ENCODE results near the gene DOC2A.

DOC2A gene

DNA sequence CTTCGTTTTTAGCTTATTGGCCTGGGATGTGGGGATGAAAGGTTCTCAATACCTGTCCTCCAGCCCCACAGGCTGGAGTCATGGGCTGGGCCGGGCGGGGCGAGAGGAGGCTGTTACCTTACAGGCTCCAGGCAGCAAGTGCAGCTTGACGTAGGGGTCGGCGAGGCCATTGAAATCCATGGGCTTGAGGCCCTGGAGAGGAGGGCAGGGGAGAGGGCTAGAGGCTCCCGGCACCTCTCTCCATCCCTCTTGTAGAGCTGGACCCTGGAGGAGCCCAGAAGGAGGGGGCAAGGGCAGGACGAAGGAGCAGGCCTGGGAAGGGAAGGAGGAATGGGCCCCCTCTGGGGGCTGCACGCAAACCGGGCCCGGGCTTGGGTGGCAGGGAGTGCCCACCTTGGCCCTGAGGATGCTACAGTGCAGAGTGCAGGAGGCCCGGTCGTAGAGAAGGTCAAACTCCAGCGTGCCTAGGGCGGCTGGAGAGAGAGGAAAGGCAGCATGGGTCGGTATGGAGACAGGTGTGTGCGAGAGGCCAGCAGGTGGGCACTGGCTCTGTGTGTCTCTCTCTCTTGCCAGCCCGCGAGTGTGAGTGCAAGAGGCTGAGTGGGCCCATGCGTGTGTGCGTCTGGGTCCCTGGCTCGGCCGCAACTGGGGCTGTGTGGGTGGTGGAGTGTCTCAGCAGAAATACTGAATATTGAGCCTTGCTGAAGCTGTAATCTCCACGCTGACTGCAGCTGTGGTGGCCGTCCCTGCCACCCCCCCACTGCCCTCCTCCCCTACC lies 1.6 kb downstream of the DOC2A start:
- TF ChIP-seq POLR2A (IDR thresholded peaks at IDR 0.05; ENCODE audit: low read depth, low read length) (no peak), POLR2AphosphoS5 (IDR thresholded peaks at IDR 0.05; ENCODE audit: low read depth, low read length) (no peak), TAF1 (IDR thresholded peaks at IDR 0.05; ENCODE audit: borderline replicate concordance, low read depth, low read length) (no peak)
- FAIRE-seq, result no peak
- DNase-seq (ENCODE audit: insufficient read length), result no peak

DNA sequence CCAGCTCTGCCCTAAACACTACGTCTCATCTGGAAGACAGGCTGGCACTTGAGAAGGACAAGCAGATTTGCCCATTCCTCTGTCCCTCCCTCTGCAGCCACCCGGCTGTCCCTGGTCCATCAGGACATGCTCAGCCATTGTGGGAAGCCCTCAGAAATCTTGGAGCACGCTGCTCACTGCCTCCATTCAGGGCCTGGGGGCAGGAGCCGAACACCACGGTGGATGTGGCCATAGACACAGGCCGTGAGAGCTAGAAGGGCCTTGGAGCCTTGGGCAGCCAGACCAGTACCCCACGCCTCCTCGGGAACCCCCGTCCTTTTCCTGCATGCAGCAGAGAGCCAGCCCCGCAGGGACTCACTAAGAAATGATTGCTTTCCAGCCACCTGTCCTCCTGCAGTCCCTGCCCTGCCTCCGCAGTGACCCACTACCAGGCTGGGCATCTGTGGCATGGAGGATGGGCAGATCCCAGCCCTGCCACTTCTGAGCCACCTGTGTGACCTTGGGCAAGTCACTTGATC lies 3.4 kb downstream of the DOC2A start:
- DNase-seq (ENCODE audit: insufficient read length) (no peak), FAIRE-seq (no peak)
- TF ChIP-seq POLR2A (IDR thresholded peaks at IDR 0.05; ENCODE audit: low read depth, low read length), result no peak

DNA sequence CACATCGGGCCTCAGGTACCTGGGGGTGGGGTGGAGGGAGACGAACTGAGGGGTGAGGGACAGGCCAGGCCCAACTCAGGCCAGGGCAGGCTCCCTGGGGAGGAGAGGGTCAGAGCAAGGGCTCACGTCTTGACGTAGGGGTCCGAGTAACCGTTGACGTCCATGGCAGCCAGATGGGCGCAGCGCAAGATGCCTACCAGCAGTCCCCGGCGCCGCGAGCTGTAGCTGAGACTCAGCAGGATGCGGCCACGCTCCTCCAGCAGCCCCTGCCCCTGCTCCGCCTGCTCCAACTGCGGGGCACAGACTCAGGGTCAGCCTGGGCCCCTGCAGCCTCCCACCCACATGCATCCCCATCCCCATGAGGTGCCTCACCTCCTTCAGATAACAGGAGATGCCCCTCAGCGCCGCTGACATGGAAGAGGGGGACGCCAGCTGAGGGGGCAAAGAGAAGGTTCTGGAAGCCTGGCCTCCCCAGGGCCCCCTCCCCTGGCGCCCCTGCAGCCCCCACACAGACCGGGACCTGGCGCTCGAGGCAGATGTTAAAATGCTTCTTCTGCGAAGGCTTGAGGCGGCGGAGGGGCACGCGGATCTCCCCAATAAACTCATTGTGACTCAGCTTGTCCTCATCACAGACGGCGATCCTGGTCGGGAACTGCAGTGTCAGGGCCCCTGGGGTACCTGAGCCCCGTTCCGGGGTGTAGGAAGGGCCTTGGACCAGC lies 4.0 kb downstream of the DOC2A start:
- TF ChIP-seq POLR2AphosphoS5 (IDR thresholded peaks at IDR 0.05; ENCODE audit: low read depth, low read length), result no peak
- no peak for TF ChIP-seq POLR2A (IDR thresholded peaks at IDR 0.05; ENCODE audit: low read depth, low read length)
- no peak for TF ChIP-seq TAF1 (IDR thresholded peaks at IDR 0.05; ENCODE audit: borderline replicate concordance, low read depth, low read length)
- FAIRE-seq (no peak), DNase-seq (ENCODE audit: insufficient read length) (no peak)

DNA sequence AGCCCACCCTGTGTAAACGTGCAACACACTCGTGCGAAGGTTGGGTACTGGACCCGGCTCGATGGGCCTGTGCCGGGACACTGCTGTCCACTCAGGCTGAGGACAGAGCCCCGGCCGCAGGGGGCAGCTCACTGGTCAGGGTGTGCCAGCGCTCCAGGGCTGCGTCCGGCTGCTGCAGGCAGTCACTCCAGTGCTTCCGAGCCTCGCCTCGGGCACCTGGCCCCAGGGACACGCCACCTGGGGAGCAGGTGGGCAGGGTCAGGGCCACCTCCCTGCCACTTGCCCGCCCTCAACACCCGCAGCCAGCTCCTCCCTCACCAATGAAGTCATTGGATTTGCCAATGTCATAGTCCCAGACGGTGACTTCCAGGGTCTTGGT lies 4.7 kb downstream of the DOC2A start:
- no peak for DNase-seq (ENCODE audit: insufficient read length)
- TF ChIP-seq POLR2A (IDR thresholded peaks at IDR 0.05; ENCODE audit: low read depth, low read length), result no peak
- TF ChIP-seq POLR2AphosphoS5 (IDR thresholded peaks at IDR 0.05; ENCODE audit: low read depth, low read length), result no peak
- TF ChIP-seq TAF1 (IDR thresholded peaks at IDR 0.05; ENCODE audit: borderline replicate concordance, low read depth, low read length), result no peak
- no peak for FAIRE-seq

DNA sequence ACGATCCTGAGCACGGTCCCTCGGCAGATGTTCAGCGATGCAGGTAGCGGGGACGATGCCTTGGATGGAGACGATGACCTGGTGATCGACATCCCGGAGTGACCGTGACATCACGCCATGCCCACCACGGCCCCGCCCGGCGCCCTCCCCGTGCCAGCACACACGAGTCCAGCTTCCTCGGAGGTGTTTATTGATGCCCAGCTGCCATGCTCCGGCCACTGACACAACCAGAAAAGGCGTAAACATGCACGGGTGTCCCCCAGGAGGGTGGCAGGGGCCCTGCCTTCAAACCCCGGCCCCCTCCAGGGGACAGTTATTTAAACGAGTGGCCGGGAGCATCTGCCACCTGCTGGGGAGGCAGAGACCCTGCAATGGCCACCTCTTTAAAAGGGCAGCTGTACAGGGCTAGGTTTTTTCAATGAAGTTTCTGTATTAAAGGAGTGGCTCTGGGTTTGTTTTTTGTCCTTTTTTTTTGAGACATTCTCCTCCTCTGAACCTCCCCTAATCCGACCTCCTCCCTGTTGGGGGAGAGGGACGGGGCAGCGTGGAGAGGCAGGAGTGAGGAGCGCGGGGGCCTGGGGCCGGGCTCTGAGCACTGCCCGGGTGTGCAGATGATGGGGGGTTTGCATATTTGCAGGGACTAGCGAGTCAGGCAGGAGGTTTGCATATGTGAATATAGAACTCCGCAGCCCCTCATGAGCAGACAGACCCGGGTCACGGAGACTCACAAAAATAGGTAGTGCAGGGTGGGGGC lies 5.3 kb downstream of the DOC2A start:
- no peak for FAIRE-seq
- TF ChIP-seq POLR2AphosphoS5 (IDR thresholded peaks at IDR 0.05; ENCODE audit: low read depth, low read length), result no peak
- no peak for TF ChIP-seq POLR2A (IDR thresholded peaks at IDR 0.05; ENCODE audit: low read depth, low read length)
- no peak for TF ChIP-seq TAF1 (IDR thresholded peaks at IDR 0.05; ENCODE audit: borderline replicate concordance, low read depth, low read length)
- DNase-seq (ENCODE audit: insufficient read length), result peak; percentile 81

DNA sequence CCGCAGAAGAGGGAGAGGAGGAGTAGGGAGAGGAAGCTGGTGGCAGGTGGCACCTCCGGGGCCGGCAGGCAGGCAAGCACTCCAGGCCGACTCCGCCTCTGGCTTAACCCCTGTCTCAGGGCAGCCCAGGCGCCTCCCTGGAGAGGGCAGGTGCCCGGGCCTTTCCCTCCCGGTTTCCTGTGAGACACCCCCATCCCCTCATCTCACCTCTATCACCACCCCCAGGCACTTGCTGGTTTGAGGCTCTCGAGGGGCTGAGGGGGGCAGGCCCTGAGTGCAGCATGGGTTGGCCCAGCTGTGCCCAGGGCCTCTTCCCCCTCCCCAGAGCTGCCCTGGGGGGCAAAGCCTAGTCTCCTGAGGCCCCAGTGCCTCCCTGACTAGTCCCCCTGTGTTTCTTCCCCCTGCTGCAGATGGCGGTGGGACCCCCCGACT lies 6.0 kb downstream of the DOC2A start:
- DNase-seq (ENCODE audit: insufficient read length) (no peak), FAIRE-seq (no peak)
- TF ChIP-seq POLR2A (IDR thresholded peaks at IDR 0.05; ENCODE audit: low read depth, low read length), result no peak
- no peak for TF ChIP-seq POLR2AphosphoS5 (IDR thresholded peaks at IDR 0.05; ENCODE audit: low read depth, low read length)
- no peak for TF ChIP-seq TAF1 (IDR thresholded peaks at IDR 0.05; ENCODE audit: borderline replicate concordance, low read depth, low read length)

DNA sequence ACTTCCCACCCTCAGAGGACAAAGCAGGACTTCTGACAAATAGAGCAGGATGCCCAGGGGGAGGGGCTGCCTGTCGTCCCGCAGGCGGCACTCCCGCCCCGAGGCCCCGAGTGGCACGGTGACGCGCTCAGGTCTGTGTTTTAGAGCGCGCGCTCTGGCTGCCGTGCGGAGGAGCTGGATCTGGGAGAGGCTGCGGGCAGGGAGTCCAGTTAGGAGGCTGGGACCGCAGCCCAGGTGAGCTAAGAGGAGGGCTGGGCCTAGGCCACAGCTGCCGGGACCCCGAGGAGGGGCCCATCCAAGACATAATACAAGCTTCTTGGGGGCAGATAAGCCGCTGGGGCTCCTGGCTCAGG lies 6.4 kb downstream of the DOC2A start:
- no peak for DNase-seq (ENCODE audit: insufficient read length)
- TF ChIP-seq POLR2A (IDR thresholded peaks at IDR 0.05; ENCODE audit: low read depth, low read length) (no peak), POLR2AphosphoS5 (IDR thresholded peaks at IDR 0.05; ENCODE audit: low read depth, low read length) (no peak), TAF1 (IDR thresholded peaks at IDR 0.05; ENCODE audit: borderline replicate concordance, low read depth, low read length) (no peak)
- FAIRE-seq, result no peak

DNA sequence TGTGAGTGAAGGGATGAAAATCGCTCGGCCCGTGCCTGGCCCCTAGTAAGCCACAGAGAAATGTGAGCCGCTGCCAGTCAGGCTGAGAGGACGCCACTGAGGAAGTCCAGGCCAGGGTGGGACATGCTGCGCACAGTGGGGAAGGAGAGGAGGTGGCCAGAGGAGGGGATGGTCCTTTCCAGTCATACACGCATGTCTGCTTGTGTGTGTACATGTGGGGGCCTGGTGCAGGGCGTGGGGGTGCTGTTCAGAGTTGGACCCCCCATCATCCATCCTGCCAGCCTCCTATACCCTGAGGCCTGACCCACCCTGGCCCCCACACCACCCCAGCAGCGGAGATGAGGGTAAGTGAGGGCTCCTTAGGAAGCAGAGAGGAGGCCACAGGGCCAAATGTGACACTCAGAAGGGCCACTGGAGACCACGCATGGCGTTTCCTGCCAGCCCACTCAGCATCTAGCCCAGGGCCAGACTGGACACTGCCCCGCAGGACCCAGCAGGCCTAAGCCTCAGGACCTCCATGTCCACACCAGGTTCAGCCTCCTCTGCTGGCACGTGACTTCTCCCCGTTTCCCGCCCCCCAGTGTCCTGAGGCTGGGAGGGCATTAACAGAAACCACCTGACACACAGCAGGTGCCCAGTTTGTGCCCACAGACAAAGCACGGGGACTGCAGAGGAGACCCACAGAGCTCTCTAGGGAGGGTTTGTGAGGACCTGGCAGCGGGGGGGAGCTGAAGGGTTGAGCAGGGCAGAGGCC lies 7.0 kb downstream of the DOC2A start:
- FAIRE-seq (no peak), DNase-seq (ENCODE audit: insufficient read length) (no peak)
- TF ChIP-seq POLR2AphosphoS5 (IDR thresholded peaks at IDR 0.05; ENCODE audit: low read depth, low read length) (no peak), TAF1 (IDR thresholded peaks at IDR 0.05; ENCODE audit: borderline replicate concordance, low read depth, low read length) (no peak), POLR2A (IDR thresholded peaks at IDR 0.05; ENCODE audit: low read depth, low read length) (no peak)

DNA sequence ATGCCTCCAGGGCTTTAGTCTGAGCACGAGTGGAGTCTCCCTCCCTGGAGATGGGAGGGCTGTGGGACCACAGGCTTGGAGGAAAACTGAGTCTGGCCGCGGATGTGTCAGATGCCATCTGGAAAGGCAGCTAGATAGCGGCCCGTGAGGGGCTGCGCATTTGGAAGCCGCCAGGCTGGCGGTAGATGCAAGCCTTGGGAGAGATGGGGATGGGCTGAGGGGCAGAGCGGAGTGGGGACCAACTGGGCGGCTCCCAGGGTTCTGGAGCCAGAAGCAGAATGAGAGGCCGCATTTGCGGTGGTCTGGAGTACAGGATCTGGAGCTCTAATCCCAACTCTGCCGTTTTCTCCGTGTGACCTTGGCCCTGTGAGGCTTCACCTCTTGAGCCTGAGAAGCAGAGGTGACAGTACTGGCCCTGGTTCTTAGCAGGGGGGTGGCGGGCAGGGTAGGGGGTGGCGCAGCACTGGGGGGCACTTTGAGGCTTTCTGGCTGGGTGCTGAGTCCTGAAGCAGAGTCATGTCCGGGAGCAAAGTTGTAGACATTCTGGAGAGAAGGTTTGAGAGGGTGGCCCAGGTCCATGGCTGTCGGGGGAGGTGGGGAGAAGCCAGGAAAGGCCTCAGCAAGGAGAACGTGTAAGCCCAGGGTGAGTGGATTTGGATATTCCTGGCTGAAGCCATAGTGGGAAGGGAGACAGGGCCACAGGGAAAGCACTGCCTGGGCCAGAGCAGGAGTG lies 8.0 kb downstream of the DOC2A start:
- FAIRE-seq (no peak), DNase-seq (ENCODE audit: insufficient read length) (no peak)
- TF ChIP-seq TAF1 (IDR thresholded peaks at IDR 0.05; ENCODE audit: borderline replicate concordance, low read depth, low read length) (no peak), POLR2AphosphoS5 (IDR thresholded peaks at IDR 0.05; ENCODE audit: low read depth, low read length) (no peak), POLR2A (IDR thresholded peaks at IDR 0.05; ENCODE audit: low read depth, low read length) (no peak)

DNA sequence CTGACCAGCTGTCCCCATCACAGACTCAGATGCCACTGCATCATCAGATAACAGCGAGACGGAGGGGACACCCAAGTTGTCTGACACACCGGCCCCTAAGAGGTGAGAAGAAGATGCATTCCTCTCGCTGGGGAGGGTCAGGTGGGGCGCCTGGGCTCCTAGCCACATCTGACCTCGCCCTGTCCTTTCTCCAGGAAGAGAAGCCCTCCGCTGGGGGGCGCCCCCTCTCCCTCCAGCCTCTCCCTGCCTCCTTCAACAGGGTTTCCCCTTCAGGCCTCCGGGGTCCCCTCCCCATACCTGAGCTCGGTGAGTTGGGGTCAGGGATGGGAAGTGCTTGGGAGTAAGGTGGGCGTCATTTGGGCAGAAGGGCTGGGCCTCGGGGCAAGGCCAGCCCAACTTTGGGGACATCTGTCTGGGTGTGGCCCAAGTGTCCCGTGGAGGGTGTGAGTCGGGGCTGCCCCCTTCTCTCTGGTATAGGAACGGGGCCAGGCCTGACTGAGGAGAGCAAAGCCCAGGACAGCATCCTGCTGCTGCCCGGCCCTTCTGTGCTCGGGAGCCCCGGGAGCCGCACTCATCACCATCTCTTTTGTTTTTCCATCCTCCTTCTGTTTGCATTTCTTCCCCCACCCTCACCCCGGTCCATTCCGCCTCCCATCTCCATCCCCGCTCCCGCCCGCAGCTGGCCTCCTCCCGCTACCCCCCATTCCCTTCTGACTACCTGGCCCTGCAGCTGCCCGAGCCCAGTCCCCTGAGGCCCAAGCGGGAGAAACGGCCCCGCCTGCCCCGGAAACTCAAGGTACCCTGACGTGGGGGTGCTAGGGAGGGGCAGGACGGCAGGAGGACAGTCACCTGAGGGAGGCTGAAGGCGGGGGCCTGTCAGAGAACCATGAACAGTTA lies 9.8 kb downstream of the DOC2A start:
- TF ChIP-seq POLR2AphosphoS5 (IDR thresholded peaks at IDR 0.05; ENCODE audit: low read depth, low read length), result no peak
- no peak for TF ChIP-seq POLR2A (IDR thresholded peaks at IDR 0.05; ENCODE audit: low read depth, low read length)
- no peak for TF ChIP-seq TAF1 (IDR thresholded peaks at IDR 0.05; ENCODE audit: borderline replicate concordance, low read depth, low read length)
- no peak for DNase-seq (ENCODE audit: insufficient read length)
- no peak for FAIRE-seq

Measured in GM12892 (cell line).